Stimulated activated CD8-positive, alpha-beta memory T cell treated with anti-CD3 and anti-CD28 coated beads, Interleukin-7, amount 100 ng/mL, for 4 hours (primary cell): ENCODE results near the gene SLCO2B1.

ENCODE experiments used
- DNase-seq, 2 donors: peaks; one replicate each; pipeline ENCODE4 v3.0.0-alpha.2; 2020; ENCODE audit warnings: low read depth in 2 of 2

SLCO2B1 gene

GRCh38 chr11:75161506-75162095 is 10.7 kb downstream of the SLCO2B1 start:
- DNase-seq, result no peak

GRCh38 chr11:75162954-75163353 is 12.0 kb downstream of the SLCO2B1 start:
- DNase-seq, result no peak

GRCh38 chr11:75163921-75164849 is 13.3 kb downstream of the SLCO2B1 start:
- no peak for DNase-seq

- no peak for DNase-seq
Measured at GRCh38 chr11:75165721-75166120, 14.8 kb downstream of the SLCO2B1 start.

GRCh38 chr11:75166791-75167190 is 15.9 kb downstream of the SLCO2B1 start:
- no peak for DNase-seq

GRCh38 chr11:75167617-75168016 is 16.7 kb downstream of the SLCO2B1 start:
- DNase-seq, result no peak

- no peak for DNase-seq
Measured at GRCh38 chr11:75169101-75169885, 18.4 kb downstream of the SLCO2B1 start.

GRCh38 chr11:75170516-75171201 is 19.8 kb downstream of the SLCO2B1 start:
- no peak for DNase-seq

GRCh38 chr11:75173336-75173735 is 22.4 kb downstream of the SLCO2B1 start:
- DNase-seq, result no peak

GRCh38 chr11:75174781-75175370 is 24.0 kb downstream of the SLCO2B1 start:
- no peak for DNase-seq

- no peak for DNase-seq
Measured at GRCh38 chr11:75182664-75183063, 31.8 kb downstream of the SLCO2B1 start.

GRCh38 chr11:75184051-75184450 is 33.1 kb downstream of the SLCO2B1 start:
- DNase-seq, result no peak

GRCh38 chr11:75184757-75185425 is 34.0 kb downstream of the SLCO2B1 start:
- no peak for DNase-seq

- DNase-seq, result no peak
Measured at GRCh38 chr11:75185866-75186265, 35.0 kb downstream of the SLCO2B1 start.

GRCh38 chr11:75186999-75187398 is 36.1 kb downstream of the SLCO2B1 start:
- DNase-seq, result no peak

GRCh38 chr11:75188671-75189070 is 37.8 kb downstream of the SLCO2B1 start:
- DNase-seq, result no peak

- no peak for DNase-seq
Measured at GRCh38 chr11:75189108-75189507, 38.2 kb downstream of the SLCO2B1 start.

GRCh38 chr11:75189911-75190310 is 39.0 kb downstream of the SLCO2B1 start:
- no peak for DNase-seq

GRCh38 chr11:75190652-75191329 is 39.9 kb downstream of the SLCO2B1 start:
- no peak for DNase-seq

- DNase-seq, result no peak
Measured at GRCh38 chr11:75191330-75191717, 40.4 kb downstream of the SLCO2B1 start.
